GM10266 (cell line): ENCODE data around the gene PCDHA1.
"Not testable (repeated sequence)": the region's sequence is repeated elsewhere in the genome, so short reads cannot be mapped to it uniquely, and the experiment has no call there.

ENCODE experiments used
- DNase-seq: peaks from one replicate; pipeline ENCODE4 v3.0.0; 2012; ENCODE audit errors: extremely low spot score
- CTCF ChIP-seq: IDR thresholded peaks from 2 replicates; pipeline ENCODE4 v1.5.1; 2012; ENCODE audit warnings: mild to moderate bottlenecking, low read depth; ENCODE audit not compliant: control insufficient read depth, insufficient read depth; ENCODE audit errors: missing control alignments

The PCDHA1 gene

GRCh38 chr5:140785905-140786686 lies at the start of gene PCDHA1:
Gene PCDHA1, plus strand, starts transcription at chr5:140786140.
- TF ChIP-seq CTCF, result no peak
- DNase-seq, result no peak

GRCh38 chr5:140737486-140737885 lies 48.5 kb upstream of the PCDHA1 start:
- no peak for DNase-seq

GRCh38 chr5:140741967-140742366 lies 44.0 kb upstream of the PCDHA1 start:
- no peak for TF ChIP-seq CTCF
- no peak for DNase-seq

More at GRCh38 chr5:140737486-140737885, 48.5 kb upstream of the PCDHA1 start:
- no peak for TF ChIP-seq CTCF

- TF ChIP-seq CTCF, result no peak
- no peak for DNase-seq
These were observed 32.4 kb upstream of the PCDHA1 start for GRCh38 chr5:140753561-140753960.

- TF ChIP-seq CTCF, result no peak
- DNase-seq, result no peak
These were observed 21.6 kb upstream of the PCDHA1 start for GRCh38 chr5:140764177-140764973.

GRCh38 chr5:140767444-140767843 lies 18.5 kb upstream of the PCDHA1 start:
- no peak for DNase-seq
- no peak for TF ChIP-seq CTCF

GRCh38 chr5:140780512-140780911 lies 5.4 kb upstream of the PCDHA1 start:
- TF ChIP-seq CTCF, result no peak
- DNase-seq, result no peak

GRCh38 chr5:140787422-140787821 lies 1.5 kb downstream of the PCDHA1 start:
- not testable (repeated sequence) for DNase-seq

- DNase-seq, result not testable (repeated sequence)
These were observed 2.0 kb downstream of the PCDHA1 start for GRCh38 chr5:140787849-140788504.
